Heart right ventricle (tissue), 16 donors: ENCODE results near the gene DENND4B. TPM values are rescaled to one million over a fixed set of nuclear protein-coding genes. Genes with fewer than 3 reads are reported as not detected.
"Not testable (repeated sequence)": the region's sequence is repeated elsewhere in the genome, so short reads cannot be mapped to it uniquely, and the experiment has no call there.

Experiments used
- ATAC-seq, 8 donors: fragments of 200-7000 bp; cut with Tn5 transposase; one replicate each; pipeline ENCODE4 v1.9.1; 2020; ENCODE audit warnings: mild to moderate bottlenecking in 8 of 8, moderate library complexity in 8 of 8, moderate number of reproducible peaks in 1 of 8
- DNase-seq, 2 donors: peaks; one replicate each; pipeline ENCODE4 v3.0.0-alpha.2; 2020
- H3K27ac ChIP-seq, 10 donors: fragments of 200-600 bp; sonication (generic) in 2 of 10; one replicate each; pipeline versions ENCODE4 v1.5.0 to v1.8.0; 2020 to 2022; ENCODE audit warnings: mild to moderate bottlenecking in 3 of 10
- H3K27me3 ChIP-seq, 7 donors: fragments of 200-600 bp; one replicate each; pipeline ENCODE4 v1.8.0; 2021 to 2022; ENCODE audit warnings: mild to moderate bottlenecking in 2 of 7
- H3K36me3 ChIP-seq, 9 donors: fragments of 200-600 bp; sonication (generic) in 1 of 9; one replicate each; pipeline versions ENCODE4 v1.5.0 to v1.8.0; 2020 to 2022; ENCODE audit warnings: mild to moderate bottlenecking in 2 of 9
- H3K4me1 ChIP-seq, 9 donors: fragments of 200-600 bp; sonication (generic) in 1 of 9; one replicate each; pipeline versions ENCODE4 v1.5.0 to v1.8.0; 2020 to 2022; ENCODE audit warnings: mild to moderate bottlenecking in 4 of 9
- H3K4me3 ChIP-seq, 10 donors: fragments of 200-600 bp; sonication (generic) in 2 of 10; one replicate each; pipeline versions ENCODE4 v1.5.0 to v1.8.0; 2020 to 2022; ENCODE audit warnings: mild to moderate bottlenecking in 7 of 10, moderate library complexity in 2 of 10
- H3K9me3 ChIP-seq, 11 donors: fragments of 200-600 bp in 10 of 11; sonication (generic) in 2 of 11; one replicate each; pipeline versions ENCODE4 v1.5.0 to v1.8.0; 2013 to 2022; ENCODE audit warnings: mild to moderate bottlenecking in 2 of 11, control low read depth in 1 of 11, moderate library complexity in 1 of 11
- CTCF ChIP-seq, 9 donors: fragments of 200-600 bp; sonication (generic) in 2 of 9; IDR thresholded peaks; one replicate each; pipeline versions ENCODE4 v1.5.0 to v1.8.0; 2021 to 2022; ENCODE audit warnings: antibody characterized with exemption in 9 of 9, mild to moderate bottlenecking in 5 of 9, moderate library complexity in 1 of 9
- WGBS, 2 donors: extraction: QIAGEN DNeasy Blood & Tissue Kit; methylation state at CpG; one replicate each; pipeline ENCODE4 v1.1.7; 2013; ENCODE audit warnings: inconsistent platforms in 1 of 2; 5-methylcytosine and 5-hydroxymethylcytosine counted together
- intact Hi-C, 10 donors: fragments of 100-400 bp; cut with DNase I; formaldehyde crosslinking; loops; one replicate each; pipeline versions ENCODE4 v1.11.1 to v1.14.2; 2022
- polyA plus RNA-seq, 2 donors: library from polyadenylated mRNA; stranded (reverse); fragments of 200-250 nt; gene quantifications; one replicate each; pipeline ENCODE4 v1.2.3, GENCODE V29; 2013
- total RNA-seq, 10 donors: library from RNA; stranded (reverse); fragmentation: NEBNext Ultra II Directional in 3 of 10; extraction: Animal tissue kit (Norgen Biotek cat#: 25700) in 3 of 10; gene quantifications; one replicate each; pipeline versions ENCODE4 v1.2.1 to v1.2.4, GENCODE V29; 2021 to 2023
- donor health status: Arrhythmogenic right ventricular cardiomyopathy.
- donor health status: ischemic (EF 13 %, LVEDD 7.1; RV severe dilation, severe dysfunction).
- donor health status: healthy with polysubstance abuse.
- donor health status: DM: no; HTN: yes; CAD: no.
- donor health status: DM: no; HTN: no; CAD: no.
- donor health status: ischemic (EF 25% LVEDD 6.9; RV normal size, moderate dysfunction).
- donor health status: ischemic (EF 25% LVEDD 5.7; RV mildly dilated, moderate dysfunction).
- donor health status: healthy.
- donor health status: DM: yes; HTN: yes; CAD: no.
- donor health status: Ischemic cardiomyopathy.
- donor health status: ischemic (EF 35%, LVEDD 5.7; RV mildly dilated, moderate dysfunction).
- donor health status: nonischemic (EF 11% LVEDD 7.7; RV severe dilation, severe dysfunction).
- donor health status: DM: yes; HTN: yes; CAD: no.
- donor health status: PGD.
- donor health status: ischemic (EF 29% LVEDD 5.4; RV normal size, mild dysfunction).
- donor health status: nonischemic (EF 23%, LVEDD 6.1; RV moderate dilation, normal function).

Gene DENND4B
- total and polyA plus RNA-seq, 12 donors, result 23.7 to 68.2 (median 39.0) TPM

- intact Hi-C loops, result loop anchor here in 6 of 10 donors (5.0 to 10.0 kb wide), 6 partner anchors 38 to 123 kb away; no protein-coding TSS in a partner anchor
- Histone ChIP-seq H3K36me3 (peaks cover 0 to 43% (median 0%) of the 10 kb centered on the region in 9 donors), H3K27me3 (no peaks in the 10 kb centered on the region), H3K4me3 (peak overlapping the region in 5 of 10 donors; percentile 67 to 75 (median 71)), H3K27ac (peak overlapping the region in 7 of 10 donors; percentile 5 to 94 (median 38)), H3K4me1 (peaks cover 12 to 66% (median 44%) of the 10 kb centered on the region in 9 donors), H3K9me3 (no peaks in the 10 kb centered on the region)
- 38 to 46% methylated on average over 4 of the region's 4 CpGs for WGBS, 2 donors
- no peak for DNase-seq
- peak in 4 of 9 donors; percentile 17 to 47 (median 41) for TF ChIP-seq CTCF (IDR thresholded peaks at IDR 0.05)
- no peak for ATAC-seq
Measured at GRCh38 chr1:153919876-153920852, 26.4 kb downstream of the DENND4B start.

GRCh38 chr1:153916297-153916696 lies 30.2 kb downstream of the DENND4B start:
- ATAC-seq (no peak), DNase-seq (no peak)
- Histone ChIP-seq H3K27ac (no peak overlapping the region), H3K9me3 (no peaks in the 10 kb centered on the region), H3K4me3 (no peak overlapping the region), H3K36me3 (peaks cover 0 to 58% (median 0%) of the 10 kb centered on the region in 9 donors), H3K4me1 (peaks cover 12 to 57% (median 31%) of the 10 kb centered on the region in 9 donors), H3K27me3 (no peaks in the 10 kb centered on the region)
- WGBS, 2 donors, result 86 to 89% methylated on average over 4 of the region's 4 CpGs
- no peak for TF ChIP-seq CTCF (IDR thresholded peaks at IDR 0.05)
- intact Hi-C loops, result loop anchor here in 2 of 10 donors (5.0 to 10.0 kb wide), 2 partner anchors 39 to 91 kb away; no protein-coding TSS in a partner anchor

- no peak overlapping the region for H3K27ac ChIP-seq
- no peak for ATAC-seq
- H3K9me3 ChIP-seq, result no peaks in the 10 kb centered on the region
- no peak overlapping the region for H3K4me3 ChIP-seq
- H3K36me3 ChIP-seq, result peaks cover 0 to 45% (median 0%) of the 10 kb centered on the region in 9 donors
- no peak for DNase-seq
- H3K4me1 ChIP-seq, result peaks cover 0 to 18% (median 4%) of the 10 kb centered on the region in 9 donors
- no peak for TF ChIP-seq CTCF (IDR thresholded peaks at IDR 0.05)
- intact Hi-C loops, result loop anchor here in 1 of 10 donors (10.0 kb wide), 1 partner anchor 88 kb away; no protein-coding TSS in a partner anchor
- 65 to 69% methylated on average over 2 of the region's 2 CpGs for WGBS, 2 donors
- no peaks in the 10 kb centered on the region for H3K27me3 ChIP-seq
Measured at GRCh38 chr1:153912349-153912748, 34.2 kb downstream of the DENND4B start.

GRCh38 chr1:153910560-153910959 lies 36.0 kb downstream of the DENND4B start:
- H3K4me1 ChIP-seq, result peaks cover 0 to 12% (median 4%) of the 10 kb centered on the region in 9 donors
- H3K4me3 ChIP-seq, H3K27me3 ChIP-seq, DNase-seq, ATAC-seq, H3K27ac ChIP-seq, H3K9me3 ChIP-seq: not testable (repeated sequence)
- intact Hi-C loops, result loop anchor here in 1 of 10 donors (10.0 kb wide), 1 partner anchor 86 kb away; no protein-coding TSS in a partner anchor
- 89 to 90% methylated on average over 6 of the region's 6 CpGs for WGBS, 2 donors
- H3K36me3 ChIP-seq, result peaks cover 0 to 42% (median 0%) of the 10 kb centered on the region in 9 donors
